Neural progenitor cell (in vitro differentiated cells): ENCODE data around the gene SEZ6L.

ENCODE experiments used
- EZH2 ChIP-seq: fragments of 200-600 bp; sonication (generic); IDR thresholded peaks from 2 replicates; pipeline ENCODE4 v1.6.1; 2017; ENCODE audit warnings: antibody characterized with exemption, mild to moderate bottlenecking, moderate library complexity
- TF ChIP-seq, protein P1 (sequence below): fragments of 200-600 bp; sonication (generic); IDR thresholded peaks from 2 replicates; pipeline ENCODE4 v1.5.1; 2017; ENCODE audit warnings: antibody characterized with exemption, mild to moderate bottlenecking

DNA sequence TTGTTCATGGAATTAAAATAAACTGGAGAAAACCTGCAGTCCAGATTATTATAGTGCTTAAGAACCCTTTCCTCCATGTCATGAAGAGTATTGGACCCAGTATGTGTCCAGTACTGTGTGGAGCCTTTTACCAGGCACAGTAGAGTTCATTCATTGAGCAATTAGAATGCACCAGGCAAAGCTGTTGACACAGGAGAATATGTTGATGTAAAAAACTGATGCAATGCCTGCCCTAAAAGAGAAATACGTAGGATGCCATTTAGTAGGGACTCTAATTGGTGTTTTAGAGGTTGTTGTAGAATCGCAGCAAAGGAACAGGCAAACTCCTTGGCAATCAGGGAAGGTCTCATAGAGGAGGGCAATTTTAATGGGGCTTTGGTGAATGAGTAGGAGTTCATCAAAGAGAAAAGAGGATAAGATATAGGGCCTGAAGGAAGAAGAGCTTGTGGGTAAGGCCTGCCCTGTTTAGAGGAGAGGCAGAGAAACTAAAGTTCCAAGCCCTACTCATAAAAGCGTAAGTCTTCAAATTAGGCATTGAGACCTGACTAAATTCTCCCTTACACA, 126.4 kb downstream of the SEZ6L start:
- TF ChIP-seq, protein P1, sequence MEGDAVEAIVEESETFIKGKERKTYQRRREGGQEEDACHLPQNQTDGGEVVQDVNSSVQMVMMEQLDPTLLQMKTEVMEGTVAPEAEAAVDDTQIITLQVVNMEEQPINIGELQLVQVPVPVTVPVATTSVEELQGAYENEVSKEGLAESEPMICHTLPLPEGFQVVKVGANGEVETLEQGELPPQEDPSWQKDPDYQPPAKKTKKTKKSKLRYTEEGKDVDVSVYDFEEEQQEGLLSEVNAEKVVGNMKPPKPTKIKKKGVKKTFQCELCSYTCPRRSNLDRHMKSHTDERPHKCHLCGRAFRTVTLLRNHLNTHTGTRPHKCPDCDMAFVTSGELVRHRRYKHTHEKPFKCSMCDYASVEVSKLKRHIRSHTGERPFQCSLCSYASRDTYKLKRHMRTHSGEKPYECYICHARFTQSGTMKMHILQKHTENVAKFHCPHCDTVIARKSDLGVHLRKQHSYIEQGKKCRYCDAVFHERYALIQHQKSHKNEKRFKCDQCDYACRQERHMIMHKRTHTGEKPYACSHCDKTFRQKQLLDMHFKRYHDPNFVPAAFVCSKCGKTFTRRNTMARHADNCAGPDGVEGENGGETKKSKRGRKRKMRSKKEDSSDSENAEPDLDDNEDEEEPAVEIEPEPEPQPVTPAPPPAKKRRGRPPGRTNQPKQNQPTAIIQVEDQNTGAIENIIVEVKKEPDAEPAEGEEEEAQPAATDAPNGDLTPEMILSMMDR: no peak
- TF ChIP-seq EZH2: no peak
